HG02885 (cell line): ENCODE results near the gene ZER1.
A peak's percentile ranks its signal among the peaks of the same experiment; 100 is the strongest.

Source experiments
- ATAC-seq: cut with Tn5 transposase; IDR thresholded peaks from one replicate; pipeline ENCODE4 v1.9.1; 2021; ENCODE audit warnings: mild to moderate bottlenecking; ENCODE audit not compliant: unreplicated experiment, poor library complexity

Gene ZER1

GRCh38 chr9:128718475-128718874 is 53.3 kb downstream of the ZER1 start:
- no peak for ATAC-seq

GRCh38 chr9:128718047-128718446 is 53.7 kb downstream of the ZER1 start:
- no peak for ATAC-seq

- no peak for ATAC-seq
Observed at GRCh38 chr9:128716581-128717254, 55.0 kb downstream of the ZER1 start.

GRCh38 chr9:128715436-128715750 is 56.3 kb downstream of the ZER1 start:
- ATAC-seq: no peak

GRCh38 chr9:128714586-128715435 is 56.9 kb downstream of the ZER1 start:
- ATAC-seq: no peak

- ATAC-seq: no peak
Observed at GRCh38 chr9:128713941-128714573, 57.7 kb downstream of the ZER1 start.

- no peak for ATAC-seq
Observed at GRCh38 chr9:128713411-128713780, 58.3 kb downstream of the ZER1 start.

GRCh38 chr9:128712451-128713410 is 59.0 kb downstream of the ZER1 start:
- ATAC-seq: no peak

GRCh38 chr9:128707446-128707845 is 64.3 kb downstream of the ZER1 start:
- ATAC-seq: no peak

- ATAC-seq: no peak
Observed at GRCh38 chr9:128706671-128707381, 64.9 kb downstream of the ZER1 start.

- no peak for ATAC-seq
Observed at GRCh38 chr9:128706045-128706444, 65.7 kb downstream of the ZER1 start.

- ATAC-seq: no peak
Observed at GRCh38 chr9:128705051-128705965, 66.4 kb downstream of the ZER1 start.

GRCh38 chr9:128704356-128704670 is 67.4 kb downstream of the ZER1 start:
- ATAC-seq: no peak

GRCh38 chr9:128703616-128704355 is 67.9 kb downstream of the ZER1 start:
- no peak for ATAC-seq

GRCh38 chr9:128702949-128703615 is 68.6 kb downstream of the ZER1 start:
- ATAC-seq: no peak

GRCh38 chr9:128702445-128702948 is 69.2 kb downstream of the ZER1 start, which contains the start of gene PKN3:
Gene PKN3 (plus strand): TSS chr9:128702503. CDS start chr9:128702916, 413 bp downstream.
- ATAC-seq: peak; percentile 78

- no peak for ATAC-seq
Observed at GRCh38 chr9:128701227-128701854, 70.4 kb downstream of the ZER1 start.
